Transverse colon (tissue), 4 donors: ENCODE results near the gene NAA80.

ENCODE experiments used
- POLR2A ChIP-seq: fragments of 450-650 bp; IDR thresholded peaks from one replicate; pipeline ENCODE4 v1.6.1; 2016; ENCODE audit warnings: antibody characterized with exemption, mild to moderate bottlenecking, moderate library complexity
- POLR2AphosphoS5 ChIP-seq, 3 donors: sonication (generic); formaldehyde crosslinking; IDR thresholded peaks; one replicate each; pipeline ENCODE4 v1.6.1; 2016; ENCODE audit warnings: antibody characterized with exemption in 3 of 3
- TF ChIP-seq, protein P1 (sequence below), 5 experiments: fragments of 200-600 bp in 3 of 5; fragments of 450-650 bp in 2 of 5; sonication (generic) in 3 of 5; IDR thresholded peaks; 1 replicate in 2 of 5; 2 replicates in 3 of 5; pipeline ENCODE4 v1.5.1; 2016 to 2017; ENCODE audit warnings: antibody characterized with exemption in 5 of 5, inconsistent platforms in 3 of 5, mild to moderate bottlenecking in 2 of 5, moderate library complexity in 1 of 5

DNA sequence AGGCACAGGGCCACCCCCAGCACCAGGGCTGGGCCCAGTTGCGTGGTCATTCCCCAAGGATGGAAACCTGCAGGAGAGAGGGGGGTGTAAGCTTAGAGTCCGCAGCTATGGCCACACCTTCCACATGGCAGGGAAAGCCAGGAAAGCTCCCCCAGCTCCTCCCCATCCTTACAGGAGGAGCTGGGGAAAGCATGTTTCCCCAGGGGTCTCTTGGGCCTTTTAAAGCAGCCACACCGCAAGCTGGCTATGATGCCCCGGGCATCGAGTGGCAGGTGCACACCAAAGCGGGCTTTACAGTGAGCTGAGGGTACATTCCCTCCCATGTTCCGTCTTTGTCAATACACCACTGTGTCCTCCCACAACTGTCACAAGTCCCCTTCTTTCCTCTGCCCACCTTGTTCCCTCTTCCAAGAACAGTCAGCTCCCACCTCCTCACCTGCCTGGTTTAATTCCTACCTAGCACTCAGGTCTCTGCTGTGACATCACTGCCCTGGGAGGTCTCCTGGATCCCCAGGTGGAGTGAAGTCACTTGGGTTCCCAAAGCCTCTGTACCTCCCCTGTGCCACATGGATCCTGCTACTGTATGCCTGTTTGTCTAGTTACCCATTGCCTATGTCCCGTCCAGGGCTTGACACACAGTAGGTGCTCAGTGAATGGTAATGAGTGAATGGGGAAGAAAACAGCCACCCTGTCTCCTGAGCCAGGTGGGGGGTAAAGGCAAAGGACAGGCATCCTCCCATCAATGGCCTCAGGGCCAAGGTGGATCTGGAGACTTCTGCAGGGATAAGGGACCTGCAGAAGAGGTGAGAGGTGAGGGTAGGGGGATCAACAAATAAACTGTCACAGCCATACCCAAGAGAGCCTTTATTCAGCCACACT is 3.4 kb downstream of the NAA80 start:
- TF ChIP-seq, protein P1, sequence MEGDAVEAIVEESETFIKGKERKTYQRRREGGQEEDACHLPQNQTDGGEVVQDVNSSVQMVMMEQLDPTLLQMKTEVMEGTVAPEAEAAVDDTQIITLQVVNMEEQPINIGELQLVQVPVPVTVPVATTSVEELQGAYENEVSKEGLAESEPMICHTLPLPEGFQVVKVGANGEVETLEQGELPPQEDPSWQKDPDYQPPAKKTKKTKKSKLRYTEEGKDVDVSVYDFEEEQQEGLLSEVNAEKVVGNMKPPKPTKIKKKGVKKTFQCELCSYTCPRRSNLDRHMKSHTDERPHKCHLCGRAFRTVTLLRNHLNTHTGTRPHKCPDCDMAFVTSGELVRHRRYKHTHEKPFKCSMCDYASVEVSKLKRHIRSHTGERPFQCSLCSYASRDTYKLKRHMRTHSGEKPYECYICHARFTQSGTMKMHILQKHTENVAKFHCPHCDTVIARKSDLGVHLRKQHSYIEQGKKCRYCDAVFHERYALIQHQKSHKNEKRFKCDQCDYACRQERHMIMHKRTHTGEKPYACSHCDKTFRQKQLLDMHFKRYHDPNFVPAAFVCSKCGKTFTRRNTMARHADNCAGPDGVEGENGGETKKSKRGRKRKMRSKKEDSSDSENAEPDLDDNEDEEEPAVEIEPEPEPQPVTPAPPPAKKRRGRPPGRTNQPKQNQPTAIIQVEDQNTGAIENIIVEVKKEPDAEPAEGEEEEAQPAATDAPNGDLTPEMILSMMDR (IDR thresholded peaks at IDR 0.05) = no peak
- no peak for TF ChIP-seq POLR2AphosphoS5 (IDR thresholded peaks at IDR 0.05)
- no peak for TF ChIP-seq POLR2A
